Tibial nerve (tissue), 4 donors: Measurements from ENCODE around the gene TTC38. TPM values are rescaled to one million over a fixed set of nuclear protein-coding genes. Genes with fewer than 3 reads are reported as not detected.
A peak's percentile ranks its signal among the peaks of the same experiment; 100 is the strongest.
"Not testable (repeated sequence)": the region's sequence is repeated elsewhere in the genome, so short reads cannot be mapped to it uniquely, and the experiment has no call there.

Source experiments
- DNase-seq, 2 donors: peaks; one replicate each; pipeline ENCODE4 v3.0.0-alpha.2; 2019; ENCODE audit warnings: low spot score in 2 of 2
- H3K27ac ChIP-seq, 4 donors: fragments of 200-600 bp; sonication (generic) in 3 of 4; one replicate each; pipeline ENCODE4 v1.5.1; 2017 to 2019; ENCODE audit warnings: mild to moderate bottlenecking in 1 of 4
- H3K27me3 ChIP-seq, 2 donors: fragments of 200-600 bp; sonication (generic) in 1 of 2; one replicate each; pipeline versions ENCODE4 v1.5.1 to v1.6.0; 2017 to 2019
- H3K36me3 ChIP-seq, 3 donors: fragments of 200-600 bp; sonication (generic); one replicate each; pipeline ENCODE4 v1.5.1; 2018 to 2019
- H3K4me1 ChIP-seq, 4 donors: fragments of 200-600 bp; sonication (generic) in 3 of 4; one replicate each; pipeline ENCODE4 v1.5.1; 2017 to 2019
- H3K4me3 ChIP-seq, 4 donors: fragments of 200-600 bp; sonication (generic) in 3 of 4; one replicate each; pipeline ENCODE4 v1.5.1; 2017 to 2019; ENCODE audit warnings: mild to moderate bottlenecking in 1 of 4, moderate library complexity in 1 of 4
- H3K9me3 ChIP-seq, 4 donors: fragments of 200-600 bp; sonication (generic) in 3 of 4; one replicate each; pipeline ENCODE4 v1.5.1; 2017 to 2019
- CTCF ChIP-seq, 5 experiments: fragments of 200-600 bp in 3 of 5; fragments of 450-650 bp in 2 of 5; sonication (generic) in 3 of 5; IDR thresholded peaks; one replicate each; pipeline ENCODE4 v1.5.1; 2016 to 2019; ENCODE audit warnings: antibody characterized with exemption in 5 of 5, mild to moderate bottlenecking in 3 of 5, moderate library complexity in 2 of 5
- EP300 ChIP-seq, 2 donors: sonication (generic); formaldehyde crosslinking; IDR thresholded peaks; one replicate each; pipeline ENCODE4 v1.6.1; 2017; ENCODE audit warnings: antibody characterized with exemption in 2 of 2, mild to moderate bottlenecking in 1 of 2
- POLR2A ChIP-seq, 2 donors: fragments of 450-650 bp; IDR thresholded peaks; one replicate each; pipeline ENCODE4 v1.6.1; 2017; ENCODE audit warnings: antibody characterized with exemption in 2 of 2, mild to moderate bottlenecking in 2 of 2, moderate library complexity in 2 of 2
- WGBS, 2 donors: methylation state at CpG; one replicate each; pipeline ENCODE4 v1.1.5; 2018; 5-methylcytosine and 5-hydroxymethylcytosine counted together
- total RNA-seq, 4 donors: library from RNA; depleted of rRNA; stranded (reverse); fragments of >200 nt; gene quantifications; one replicate each; pipeline ENCODE4 v1.1.0, GENCODE V29; 2016

TTC38 gene
- total RNA-seq, 4 donors from 2014 or later, result 63.2 to 85.2 (median 74.2) TPM

GRCh38 chr22:46260038-46260437 is 7.8 kb upstream of the TTC38 start:
- WGBS, 2 donors, result 85 to 90% methylated on average over 6 of the region's 6 CpGs
- TF ChIP-seq CTCF (IDR thresholded peaks at IDR 0.05) (no peak), POLR2A (IDR thresholded peaks at IDR 0.05) (no peak), EP300 (IDR thresholded peaks at IDR 0.05) (no peak)

GRCh38 chr22:46262449-46263215 is 5.2 kb upstream of the TTC38 start:
- TF ChIP-seq CTCF (IDR thresholded peaks at IDR 0.05) (peak in 3 of 5 experiments; percentile 20 to 31 (median 22)), EP300 (IDR thresholded peaks at IDR 0.05) (peak in 1 of 2 donors; percentile 25), POLR2A (IDR thresholded peaks at IDR 0.05) (no peak)
- WGBS, 2 donors, result 19 to 24% methylated on average over 32 to 92 of the region's 109 CpGs
- Histone ChIP-seq H3K9me3 (peaks cover 0 to 4% (median 0%) of the 10 kb centered on the region in 4 donors), H3K27ac (peak overlapping the region in 1 of 4 donors; percentile 25), H3K36me3 (no peaks in the 10 kb centered on the region), H3K4me1 (peaks cover 0 to 14% (median 7%) of the 10 kb centered on the region in 4 donors), H3K4me3 (peak overlapping the region in 3 of 4 donors; percentile 13 to 48 (median 31)), H3K27me3 (peaks cover 0 to 11% of the 10 kb centered on the region in 2 donors)
- peak; percentile 48 to 52 for DNase-seq

More at GRCh38 chr22:46260038-46260437, 7.8 kb upstream of the TTC38 start:
- Histone ChIP-seq H3K4me3 (no peak overlapping the region), H3K9me3 (peaks cover 0 to 4% (median 0%) of the 10 kb centered on the region in 4 donors), H3K27me3 (peaks cover 0 to 11% of the 10 kb centered on the region in 2 donors), H3K36me3 (peaks cover 0 to 4% (median 0%) of the 10 kb centered on the region in 3 donors), H3K4me1 (peaks cover 0 to 3% (median 0%) of the 10 kb centered on the region in 4 donors), H3K27ac (no peak overlapping the region)
- no peak for DNase-seq

- WGBS, 2 donors, result 38 to 62% methylated on average over 20 to 29 of the region's 30 CpGs
- no peak for TF ChIP-seq EP300 (IDR thresholded peaks at IDR 0.05)
- TF ChIP-seq POLR2A (IDR thresholded peaks at IDR 0.05), result no peak
- no peak for TF ChIP-seq CTCF (IDR thresholded peaks at IDR 0.05)
These were observed 4.6 kb upstream of the TTC38 start, which contains the start of gene PKDREJ for GRCh38 chr22:46263216-46263590. Gene PKDREJ, minus strand, starts transcription at chr22:46263343. Its CDS starts 21 bp downstream, at chr22:46263322.

GRCh38 chr22:46264520-46264919 is 3.3 kb upstream of the TTC38 start:
- H3K4me3 ChIP-seq, H3K36me3 ChIP-seq, H3K9me3 ChIP-seq, H3K27ac ChIP-seq, DNase-seq: not testable (repeated sequence)
- Histone ChIP-seq H3K4me1 (peaks cover 0 to 27% (median 14%) of the 10 kb centered on the region in 4 donors), H3K27me3 (peaks cover 0 to 11% of the 10 kb centered on the region in 2 donors)
- 80 to 98% methylated on average over 6 of the region's 6 CpGs for WGBS, 2 donors

More at GRCh38 chr22:46263216-46263590, 4.6 kb upstream of the TTC38 start, which contains the start of gene PKDREJ:
- H3K36me3 ChIP-seq, result no peaks in the 10 kb centered on the region
- peaks cover 0 to 4% (median 0%) of the 10 kb centered on the region in 4 donors for H3K9me3 ChIP-seq
- peak within 1 kb of the TSS in 3 of 4 donors; percentile 13 to 48 (median 31) for H3K4me3 ChIP-seq
- no peak for DNase-seq
- peak within 1 kb of the TSS in 1 of 4 donors; percentile 25 for H3K27ac ChIP-seq
- peaks cover 0 to 14% (median 7%) of the 10 kb centered on the region in 4 donors for H3K4me1 ChIP-seq
- H3K27me3 ChIP-seq, result peaks cover 0 to 11% of the 10 kb centered on the region in 2 donors

GRCh38 chr22:46265627-46266026 is 2.2 kb upstream of the TTC38 start:
- WGBS, 2 donors, result 72 to 87% methylated on average over 4 of the region's 4 CpGs

GRCh38 chr22:46269564-46269963 is 1.8 kb downstream of the TTC38 start:
- no peak for DNase-seq
- H3K27me3 ChIP-seq, result no peaks in the 10 kb centered on the region
- WGBS, 2 donors, result 61 to 69% methylated on average over 11 of the region's 11 CpGs
- no peak overlapping the region for H3K4me3 ChIP-seq
- peaks cover 0 to 54% (median 14%) of the 10 kb centered on the region in 3 donors for H3K36me3 ChIP-seq
- H3K27ac ChIP-seq, result peak overlapping the region in 3 of 4 donors; percentile 36 to 92 (median 88)
- H3K4me1 ChIP-seq, result peaks cover 0 to 36% (median 15%) of the 10 kb centered on the region in 4 donors
- TF ChIP-seq CTCF (IDR thresholded peaks at IDR 0.05), result no peak
- no peak for TF ChIP-seq POLR2A (IDR thresholded peaks at IDR 0.05)
- TF ChIP-seq EP300 (IDR thresholded peaks at IDR 0.05), result no peak
- H3K9me3 ChIP-seq, result no peaks in the 10 kb centered on the region

More at GRCh38 chr22:46265627-46266026, 2.2 kb upstream of the TTC38 start:
- H3K36me3 ChIP-seq, result peaks cover 0 to 15% (median 0%) of the 10 kb centered on the region in 3 donors
- not testable (repeated sequence) for H3K4me3 ChIP-seq, H3K27ac ChIP-seq, H3K9me3 ChIP-seq, H3K27me3 ChIP-seq, DNase-seq
- peaks cover 0 to 38% (median 15%) of the 10 kb centered on the region in 4 donors for H3K4me1 ChIP-seq
